ENCODE results near the gene PXDC1. TPM values are rescaled to one million over a fixed set of nuclear protein-coding genes. Genes with fewer than 3 reads are reported as not detected.

PXDC1 gene
- polyA plus RNA-seq, 4 donors: 21.6 to 97.5 (median 63.4) TPM

GRCh38 chr6:3749067-3749841 lies 2.3 kb downstream of the PXDC1 start:
- Histone ChIP-seq H3K36me3 (ENCODE audit: control insufficient read depth in 3 of 3, insufficient read depth in 2 of 3, low read depth in 1 of 3, low read length in 3 of 3) (peaks cover 0 to 36% (median 0%) of the 10 kb centered on the region in 3 donors), H3K27ac (ENCODE audit: low read depth in 1 of 3, low read length in 2 of 3) (peak overlapping the region; percentile 93 to 96 (median 96)), H3K27me3 (ENCODE audit: control insufficient read depth in 3 of 3, insufficient read depth in 3 of 3, low read length in 3 of 3) (no peaks in the 10 kb centered on the region), H3K4me1 (ENCODE audit: control insufficient read depth in 3 of 3, insufficient read depth in 2 of 3, low read depth in 1 of 3, low read length in 2 of 3) (peaks cover 0 to 50% (median 2%) of the 10 kb centered on the region in 3 donors), H3K9me3 (ENCODE audit: control insufficient read depth in 2 of 2, insufficient read depth in 1 of 2, low read depth in 1 of 2, low read length in 1 of 2) (no peaks in the 10 kb centered on the region), H3K4me3 (ENCODE audit: low read depth in 1 of 3, low read length in 3 of 3) (peak overlapping the region in 2 of 3 donors; percentile 72 to 81)
- WGBS, 3 donors: 36 to 53% (median 41%) methylated on average over 24 of the region's 24 CpGs
- DNase-seq (peak; percentile 83 to 89), FAIRE-seq (no peak)

GRCh38 chr6:3748208-3749066 lies 3.1 kb downstream of the PXDC1 start:
- DNase-seq (peak; percentile 78 to 79), FAIRE-seq (no peak)

GRCh38 chr6:3747100-3747737 lies 4.3 kb downstream of the PXDC1 start:
- peaks cover 0 to 49% (median 0%) of the 10 kb centered on the region in 3 donors for H3K36me3 ChIP-seq (ENCODE audit: control insufficient read depth in 3 of 3, insufficient read depth in 2 of 3, low read depth in 1 of 3, low read length in 3 of 3)
- H3K27me3 ChIP-seq (ENCODE audit: control insufficient read depth in 3 of 3, insufficient read depth in 3 of 3, low read length in 3 of 3): no peaks in the 10 kb centered on the region
- H3K4me3 ChIP-seq (ENCODE audit: low read depth in 1 of 3, low read length in 3 of 3): no peak overlapping the region
- peaks cover 0 to 49% (median 2%) of the 10 kb centered on the region in 3 donors for H3K4me1 ChIP-seq (ENCODE audit: control insufficient read depth in 3 of 3, insufficient read depth in 2 of 3, low read depth in 1 of 3, low read length in 2 of 3)
- DNase-seq (no peak), FAIRE-seq (no peak)
- H3K9me3 ChIP-seq (ENCODE audit: control insufficient read depth in 2 of 2, insufficient read depth in 1 of 2, low read depth in 1 of 2, low read length in 1 of 2): no peaks in the 10 kb centered on the region
- WGBS, 3 donors: 90 to 94% (median 90%) methylated on average over 12 of the region's 12 CpGs
- no peak overlapping the region for H3K27ac ChIP-seq (ENCODE audit: low read depth in 1 of 3, low read length in 2 of 3)

More at GRCh38 chr6:3748208-3749066, 3.1 kb downstream of the PXDC1 start:
- peaks cover 0 to 50% (median 2%) of the 10 kb centered on the region in 3 donors for H3K4me1 ChIP-seq (ENCODE audit: control insufficient read depth in 3 of 3, insufficient read depth in 2 of 3, low read depth in 1 of 3, low read length in 2 of 3)
- H3K27me3 ChIP-seq (ENCODE audit: control insufficient read depth in 3 of 3, insufficient read depth in 3 of 3, low read length in 3 of 3): no peaks in the 10 kb centered on the region
- H3K27ac ChIP-seq (ENCODE audit: low read depth in 1 of 3, low read length in 2 of 3): peak overlapping the region in 2 of 3 donors; percentile 96
- H3K36me3 ChIP-seq (ENCODE audit: control insufficient read depth in 3 of 3, insufficient read depth in 2 of 3, low read depth in 1 of 3, low read length in 3 of 3): peaks cover 0 to 44% (median 0%) of the 10 kb centered on the region in 3 donors
- peak overlapping the region in 2 of 3 donors; percentile 33 to 72 for H3K4me3 ChIP-seq (ENCODE audit: low read depth in 1 of 3, low read length in 3 of 3)
- 48 to 58% (median 49%) methylated on average over 12 of the region's 12 CpGs for WGBS, 3 donors
- H3K9me3 ChIP-seq (ENCODE audit: control insufficient read depth in 2 of 2, insufficient read depth in 1 of 2, low read depth in 1 of 2, low read length in 1 of 2): no peaks in the 10 kb centered on the region

- no peak for DNase-seq
- 91 to 95% (median 93%) methylated on average over 8 of the region's 8 CpGs for WGBS, 3 donors
- FAIRE-seq: no peak
- Histone ChIP-seq H3K4me1 (ENCODE audit: control insufficient read depth in 3 of 3, insufficient read depth in 2 of 3, low read depth in 1 of 3, low read length in 2 of 3) (peaks cover 0 to 53% (median 2%) of the 10 kb centered on the region in 3 donors), H3K4me3 (ENCODE audit: low read depth in 1 of 3, low read length in 3 of 3) (no peak overlapping the region), H3K9me3 (ENCODE audit: control insufficient read depth in 2 of 2, insufficient read depth in 1 of 2, low read depth in 1 of 2, low read length in 1 of 2) (no peaks in the 10 kb centered on the region), H3K27ac (ENCODE audit: low read depth in 1 of 3, low read length in 2 of 3) (no peak overlapping the region), H3K27me3 (ENCODE audit: control insufficient read depth in 3 of 3, insufficient read depth in 3 of 3, low read length in 3 of 3) (no peaks in the 10 kb centered on the region), H3K36me3 (ENCODE audit: control insufficient read depth in 3 of 3, insufficient read depth in 2 of 3, low read depth in 1 of 3, low read length in 3 of 3) (peaks cover 0 to 49% (median 0%) of the 10 kb centered on the region in 3 donors)
These were observed 4.8 kb downstream of the PXDC1 start for GRCh38 chr6:3746696-3747095.

GRCh38 chr6:3746119-3746691 lies 5.3 kb downstream of the PXDC1 start:
- no peak overlapping the region for H3K4me3 ChIP-seq (ENCODE audit: low read depth in 1 of 3, low read length in 3 of 3)
- H3K4me1 ChIP-seq (ENCODE audit: control insufficient read depth in 3 of 3, insufficient read depth in 2 of 3, low read depth in 1 of 3, low read length in 2 of 3): peaks cover 0 to 53% (median 2%) of the 10 kb centered on the region in 3 donors
- H3K36me3 ChIP-seq (ENCODE audit: control insufficient read depth in 3 of 3, insufficient read depth in 2 of 3, low read depth in 1 of 3, low read length in 3 of 3): peaks cover 0 to 54% (median 0%) of the 10 kb centered on the region in 3 donors
- no peaks in the 10 kb centered on the region for H3K27me3 ChIP-seq (ENCODE audit: control insufficient read depth in 3 of 3, insufficient read depth in 3 of 3, low read length in 3 of 3)
- H3K27ac ChIP-seq (ENCODE audit: low read depth in 1 of 3, low read length in 2 of 3): peak overlapping the region in 1 of 3 donors; percentile 27
- WGBS, 3 donors: 62 to 69% (median 65%) methylated on average over 11 of the region's 11 CpGs
- H3K9me3 ChIP-seq (ENCODE audit: control insufficient read depth in 2 of 2, insufficient read depth in 1 of 2, low read depth in 1 of 2, low read length in 1 of 2): no peaks in the 10 kb centered on the region
- DNase-seq: peak; percentile 47 to 63
- FAIRE-seq: no peak

- H3K4me3 ChIP-seq (ENCODE audit: low read depth in 1 of 3, low read length in 3 of 3): no peak overlapping the region
- H3K36me3 ChIP-seq (ENCODE audit: control insufficient read depth in 3 of 3, insufficient read depth in 2 of 3, low read depth in 1 of 3, low read length in 3 of 3): peaks cover 0 to 58% (median 0%) of the 10 kb centered on the region in 3 donors
- no peaks in the 10 kb centered on the region for H3K9me3 ChIP-seq (ENCODE audit: control insufficient read depth in 2 of 2, insufficient read depth in 1 of 2, low read depth in 1 of 2, low read length in 1 of 2)
- 69 to 95% (median 86%) methylated on average over 4 of the region's 4 CpGs for WGBS, 3 donors
- peak overlapping the region in 1 of 3 donors; percentile 27 for H3K27ac ChIP-seq (ENCODE audit: low read depth in 1 of 3, low read length in 2 of 3)
- FAIRE-seq (no peak), DNase-seq (no peak)
- H3K27me3 ChIP-seq (ENCODE audit: control insufficient read depth in 3 of 3, insufficient read depth in 3 of 3, low read length in 3 of 3): no peaks in the 10 kb centered on the region
- peaks cover 0 to 53% (median 2%) of the 10 kb centered on the region in 3 donors for H3K4me1 ChIP-seq (ENCODE audit: control insufficient read depth in 3 of 3, insufficient read depth in 2 of 3, low read depth in 1 of 3, low read length in 2 of 3)
These were observed 5.9 kb downstream of the PXDC1 start for GRCh38 chr6:3745566-3746118.

GRCh38 chr6:3744901-3745470 lies 6.5 kb downstream of the PXDC1 start:
- H3K9me3 ChIP-seq (ENCODE audit: control insufficient read depth in 2 of 2, insufficient read depth in 1 of 2, low read depth in 1 of 2, low read length in 1 of 2): no peaks in the 10 kb centered on the region
- H3K4me3 ChIP-seq (ENCODE audit: low read depth in 1 of 3, low read length in 3 of 3): no peak overlapping the region
- no peak overlapping the region for H3K27ac ChIP-seq (ENCODE audit: low read depth in 1 of 3, low read length in 2 of 3)
- DNase-seq (no peak), FAIRE-seq (no peak)
- no peaks in the 10 kb centered on the region for H3K27me3 ChIP-seq (ENCODE audit: control insufficient read depth in 3 of 3, insufficient read depth in 3 of 3, low read length in 3 of 3)
- peaks cover 0 to 51% (median 2%) of the 10 kb centered on the region in 3 donors for H3K4me1 ChIP-seq (ENCODE audit: control insufficient read depth in 3 of 3, insufficient read depth in 2 of 3, low read depth in 1 of 3, low read length in 2 of 3)
- H3K36me3 ChIP-seq (ENCODE audit: control insufficient read depth in 3 of 3, insufficient read depth in 2 of 3, low read depth in 1 of 3, low read length in 3 of 3): peaks cover 0 to 61% (median 0%) of the 10 kb centered on the region in 3 donors
- 92 to 93% (median 93%) methylated on average over 20 of the region's 20 CpGs for WGBS, 3 donors
